Common myeloid progenitor, CD34-positive (primary cell): ENCODE results near the gene WASF2.
"Not testable (repeated sequence)": the region's sequence is repeated elsewhere in the genome, so short reads cannot be mapped to it uniquely, and the experiment has no call there.

Experiments used
- CTCF ChIA-PET: fragments of 350-600 bp; sonication (Branson Sonifier 250); formaldehyde crosslinking; loops from one replicate; lab custom pipeline; 2021; ENCODE audit warnings: antibody characterized with exemption; lab: Charles Lee
- POLR2A ChIA-PET: fragments of 350-600 bp; sonication (Branson Sonifier 250); formaldehyde crosslinking; loops from one replicate; lab custom pipeline; 2021; ENCODE audit warnings: antibody characterized with exemption; lab: Charles Lee
- DNase-seq, 3 donors: peaks; one replicate each; pipeline versions ENCODE4 v3.0.0 to v3.0.0-alpha.2; 2013
- H3K27ac ChIP-seq, 2 experiments: 1 replicate in 1 of 2; 2 replicates in 1 of 2; pipeline ENCODE4 v1.7.0; 2013; ENCODE audit warnings: inconsistent platforms in 2 of 2, low read length in 2 of 2, mild to moderate bottlenecking in 2 of 2, low read depth in 1 of 2, moderate library complexity in 1 of 2; ENCODE audit not compliant: severe bottlenecking in 2 of 2, insufficient read depth in 1 of 2, poor library complexity in 1 of 2
- H3K27me3 ChIP-seq, 5 experiments: replicated peaks in 2 of 5; 1 replicate in 3 of 5; 2 replicates in 2 of 5; pipeline versions ENCODE4 v1.6.1 to v1.7.0; 2013; ENCODE audit warnings: low read length in 4 of 5, mild to moderate bottlenecking in 2 of 5, moderate library complexity in 2 of 5, inconsistent platforms in 1 of 5; ENCODE audit not compliant: insufficient read depth in 5 of 5, control insufficient read depth in 4 of 5
- H3K36me3 ChIP-seq, 4 experiments: 1 replicate in 2 of 4; 2 replicates in 2 of 4; pipeline versions ENCODE4 v1.6.1 to v1.7.0; 2013; ENCODE audit warnings: low read length in 3 of 4, control low read depth in 1 of 4, mild to moderate bottlenecking in 1 of 4; ENCODE audit not compliant: control insufficient read depth in 4 of 4, insufficient read depth in 4 of 4
- H3K4me1 ChIP-seq, 4 experiments: 1 replicate in 3 of 4; 2 replicates in 1 of 4; pipeline versions ENCODE4 v1.6.1 to v1.7.1; 2013; ENCODE audit warnings: low read length in 3 of 4, mild to moderate bottlenecking in 3 of 4, control low read depth in 1 of 4, inconsistent platforms in 1 of 4, moderate library complexity in 1 of 4; ENCODE audit not compliant: control insufficient read depth in 4 of 4, insufficient read depth in 4 of 4; ENCODE audit errors: control extremely low read depth in 1 of 4
- H3K4me3 ChIP-seq, 7 experiments: 1 replicate in 4 of 7; 2 replicates in 3 of 7; pipeline versions ENCODE4 v1.5.1 to v1.7.0; 2013; ENCODE audit warnings: mild to moderate bottlenecking in 7 of 7, low read length in 6 of 7, moderate library complexity in 6 of 7, inconsistent platforms in 2 of 7, low read depth in 2 of 7, control low read depth in 1 of 7; ENCODE audit not compliant: insufficient read depth in 4 of 7, control insufficient read depth in 1 of 7; ENCODE audit errors: extremely low read depth in 1 of 7
- H3K9me3 ChIP-seq, 5 experiments: 1 replicate in 4 of 5; 2 replicates in 1 of 5; pipeline versions ENCODE4 v1.6.1 to v1.7.1; 2013; ENCODE audit warnings: low read length in 4 of 5, mild to moderate bottlenecking in 2 of 5, inconsistent platforms in 1 of 5, low read depth in 1 of 5, moderate library complexity in 1 of 5; ENCODE audit not compliant: control insufficient read depth in 4 of 5, insufficient read depth in 2 of 5; ENCODE audit errors: control extremely low read depth in 1 of 5
- WGBS: methylation state at CpG from one replicate; pipeline ENCODE4 v1.1.5; 2013; ENCODE audit not compliant: insufficient coverage; 5-methylcytosine and 5-hydroxymethylcytosine counted together

The WASF2 gene

DNA sequence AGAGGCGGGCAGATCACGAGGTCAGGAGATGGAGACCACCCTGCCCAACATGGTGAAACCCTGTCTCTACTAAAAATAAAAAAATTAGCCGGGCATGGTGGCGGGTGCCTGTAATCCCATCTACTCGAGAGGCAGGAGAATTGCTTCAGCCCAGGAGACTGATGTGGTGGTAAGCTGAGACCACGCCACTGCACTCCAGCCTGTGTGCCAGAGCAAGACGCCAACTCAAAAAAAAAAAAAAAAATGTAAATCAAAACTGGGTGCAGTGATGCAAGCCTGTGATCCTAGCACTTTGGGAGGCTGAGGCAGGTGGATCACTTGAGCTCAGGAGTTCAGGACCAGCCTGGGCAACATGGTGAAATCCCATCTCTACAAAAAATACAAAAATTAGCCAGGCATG lies 17.9 kb downstream of the WASF2 start:
- H3K4me3 ChIP-seq, H3K27me3 ChIP-seq, DNase-seq, H3K9me3 ChIP-seq, H3K27ac ChIP-seq, H3K36me3 ChIP-seq: not testable (repeated sequence)
- ChIA-PET CTCF (interaction anchor here (0.6 to 1.4 kb wide), 3 partner anchors 10 to 142 kb away, joined by 3 to 5 read pairs (median 3); no protein-coding TSS in a partner anchor), POLR2A (interaction anchor here (0.6 to 0.9 kb wide), 2 partner anchors 13 to 18 kb away, joined by 3 to 4 read pairs; partner anchors contain the start of gene WASF2)
- H3K4me1 ChIP-seq: peaks cover 3 to 31% (median 13%) of the 10 kb centered on the region in 4 experiments
- WGBS: 86% methylated on average over 4 of the region's 7 CpGs

DNA sequence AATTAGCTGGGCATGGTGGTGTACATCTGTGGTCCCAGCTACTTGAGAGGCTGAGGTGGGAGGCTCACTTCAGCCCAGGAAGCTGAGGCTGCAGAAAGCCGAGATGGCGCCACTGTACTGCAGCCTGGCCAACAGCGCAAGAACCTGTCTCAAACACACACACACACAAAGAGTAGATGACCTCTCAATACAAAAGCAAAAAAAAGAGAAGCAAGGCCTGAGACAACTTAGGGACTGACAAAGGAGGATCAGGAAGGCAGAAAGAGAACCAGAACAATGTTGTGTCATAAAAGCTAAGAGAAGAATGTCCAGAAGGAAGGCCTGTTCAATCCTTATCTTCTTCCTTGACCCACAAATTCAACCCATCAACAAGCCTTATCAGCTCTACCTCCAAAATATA lies 18.5 kb downstream of the WASF2 start:
- Histone ChIP-seq H3K27ac (no peak overlapping the region), H3K4me3 (no peak overlapping the region), H3K36me3 (peaks cover 2 to 12% (median 7%) of the 10 kb centered on the region in 4 experiments), H3K27me3 (no peaks in the 10 kb centered on the region), H3K4me1 (peaks cover 3 to 31% (median 13%) of the 10 kb centered on the region in 4 experiments), H3K9me3 (no peaks in the 10 kb centered on the region)
- ChIA-PET CTCF (interaction anchor here (0.6 to 1.4 kb wide), 3 partner anchors 10 to 88 kb away, joined by 3 to 5 read pairs (median 3); no protein-coding TSS in a partner anchor), POLR2A (interaction anchor here (0.6 to 0.9 kb wide), 2 partner anchors 14 to 19 kb away, joined by 3 to 4 read pairs; partner anchors contain the start of gene WASF2)
- WGBS: no CpG with 5 or more reads among the region's 3 CpGs
- DNase-seq: no peak

DNA sequence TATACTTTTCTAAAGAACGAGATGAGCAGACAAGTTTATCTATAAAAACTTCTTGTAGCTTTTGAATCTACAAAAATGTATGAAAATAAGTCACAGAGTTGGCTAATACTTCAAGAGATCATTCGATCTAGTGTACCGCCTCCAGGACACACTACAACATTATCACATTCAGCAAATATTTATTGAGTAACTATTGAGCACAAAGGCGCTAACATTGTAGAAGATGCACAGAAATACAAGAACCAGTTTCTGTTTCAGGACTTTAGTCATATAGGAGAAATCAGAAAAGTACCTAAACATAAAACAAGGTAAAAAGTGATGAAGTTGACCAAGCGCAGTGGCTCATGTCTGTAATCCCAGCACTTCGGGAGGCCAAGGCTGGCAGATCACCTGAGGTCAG lies 20.6 kb downstream of the WASF2 start:
- H3K27me3 ChIP-seq: no peaks in the 10 kb centered on the region
- POLR2A ChIA-PET: no interaction called here
- 100% methylated on average over 1 of the region's 6 CpGs for WGBS
- no peak for DNase-seq
- peaks cover 3 to 18% (median 9%) of the 10 kb centered on the region in 4 experiments for H3K4me1 ChIP-seq
- no peaks in the 10 kb centered on the region for H3K9me3 ChIP-seq
- CTCF ChIA-PET: interaction anchor here (1.1 to 2.3 kb wide), 3 partner anchors 13 to 137 kb away, joined by 3 to 6 read pairs (median 6); no protein-coding TSS in a partner anchor
- H3K27ac ChIP-seq: peak overlapping the region in 1 of 2 experiments; percentile 32
- peaks cover 2 to 17% (median 10%) of the 10 kb centered on the region in 4 experiments for H3K36me3 ChIP-seq
- H3K4me3 ChIP-seq: no peak overlapping the region

DNA sequence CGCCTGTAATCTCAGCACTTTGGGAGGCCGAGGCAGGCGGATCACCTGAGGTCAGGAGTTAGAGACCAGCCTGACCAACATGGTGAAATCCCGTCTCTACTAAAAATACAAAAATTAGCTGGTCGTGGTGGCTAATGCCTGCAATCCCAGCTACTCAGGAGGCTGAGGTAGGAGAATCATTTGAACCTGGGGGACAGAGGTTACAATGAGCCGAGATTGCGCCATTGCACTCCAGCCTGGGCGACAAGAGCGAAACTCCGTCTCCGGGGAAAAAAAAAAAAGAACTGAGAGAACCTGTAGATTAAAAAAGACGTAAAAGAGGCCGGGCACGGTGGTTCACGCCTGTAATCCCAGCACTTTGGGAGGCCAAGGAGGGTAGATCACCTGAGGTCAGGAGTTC lies 21.6 kb downstream of the WASF2 start:
- H3K9me3 ChIP-seq, POLR2A ChIA-PET: not testable (repeated sequence)
- WGBS: 97% methylated on average over 8 of the region's 15 CpGs

DNA sequence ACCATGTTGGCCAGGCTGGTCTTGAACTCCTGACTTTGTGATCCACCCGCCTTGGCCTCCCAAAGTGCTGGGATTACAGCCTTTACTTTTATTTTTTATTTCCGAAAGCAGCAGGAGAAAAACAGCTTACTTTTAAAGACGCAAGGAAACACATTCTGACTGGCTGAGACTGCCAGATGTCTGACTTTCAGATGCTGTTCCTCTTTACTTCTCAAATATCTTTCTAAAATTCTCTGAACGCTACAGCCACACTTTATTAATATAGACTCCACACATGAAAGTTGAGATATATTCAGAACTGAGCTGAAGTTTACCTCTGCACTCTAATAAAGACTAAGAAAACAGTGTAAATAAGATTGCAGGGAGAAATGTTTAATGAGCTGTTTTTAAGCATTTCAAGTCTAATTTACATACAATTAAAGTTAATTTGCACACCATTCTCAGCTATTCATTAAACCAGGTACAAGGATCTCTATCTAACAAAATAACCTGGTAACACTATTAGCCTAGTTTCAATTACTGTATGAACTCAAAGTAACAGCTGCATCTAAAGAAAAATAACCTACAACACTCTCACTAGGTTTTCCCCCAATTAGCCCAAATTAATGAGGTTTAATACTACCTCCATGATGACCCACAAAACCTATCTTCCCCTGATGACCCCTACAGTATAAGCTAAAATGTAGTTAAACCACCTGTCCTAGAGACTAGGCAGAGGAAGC lies 24.9 kb downstream of the WASF2 start:
- ChIA-PET POLR2A (interaction anchor here (0.6 kb wide), 1 partner anchor 375 kb away, joined by 5 read pairs; no protein-coding TSS in a partner anchor), CTCF (interaction anchor here (0.7 to 2.5 kb wide), 14 partner anchors 10 to 91 kb away, joined by 3 to 9 read pairs (median 4); partner anchors contain the start of gene WASF2)
- no peak overlapping the region for H3K4me3 ChIP-seq
- H3K9me3 ChIP-seq: no peaks in the 10 kb centered on the region
- peaks cover 2 to 17% (median 7%) of the 10 kb centered on the region in 4 experiments for H3K36me3 ChIP-seq
- peaks cover 0 to 15% (median 2%) of the 10 kb centered on the region in 4 experiments for H3K4me1 ChIP-seq
- 100% methylated on average over 2 of the region's 4 CpGs for WGBS
- DNase-seq: no peak
- no peak overlapping the region for H3K27ac ChIP-seq
- no peaks in the 10 kb centered on the region for H3K27me3 ChIP-seq

More for the DNA sequence above, 21.6 kb downstream of the WASF2 start:
- not testable (repeated sequence) for H3K4me3 ChIP-seq, DNase-seq, H3K4me1 ChIP-seq, H3K27ac ChIP-seq, H3K27me3 ChIP-seq
- CTCF ChIA-PET: interaction anchor here (1.1 to 2.3 kb wide), 3 partner anchors 12 to 138 kb away, joined by 3 to 6 read pairs (median 5); no protein-coding TSS in a partner anchor
- H3K36me3 ChIP-seq: peaks cover 2 to 17% (median 10%) of the 10 kb centered on the region in 4 experiments

DNA sequence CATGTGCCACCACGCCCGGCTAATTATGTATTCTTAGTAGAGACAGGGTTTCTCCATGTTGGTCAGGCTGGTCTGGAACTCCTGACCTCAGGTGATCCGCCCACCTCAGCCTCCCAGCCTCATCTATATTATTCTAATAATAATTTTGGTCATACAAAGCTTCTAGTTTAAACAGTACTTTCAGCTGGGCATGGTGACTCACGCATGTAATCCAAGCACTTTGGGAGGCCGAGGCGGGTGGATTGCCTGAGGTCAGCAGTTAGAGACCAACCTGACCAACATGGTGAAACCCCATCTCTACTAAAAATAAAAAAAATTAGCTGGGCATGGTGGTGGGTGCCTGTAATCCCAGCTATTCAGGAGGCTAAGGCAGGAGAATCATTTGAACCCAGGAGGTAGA lies 26.1 kb downstream of the WASF2 start:
- Histone ChIP-seq H3K36me3 (peaks cover 1 to 11% (median 6%) of the 10 kb centered on the region in 4 experiments), H3K4me1 (peaks cover 0 to 15% (median 2%) of the 10 kb centered on the region in 4 experiments)
- DNase-seq, H3K27ac ChIP-seq, POLR2A ChIA-PET, H3K4me3 ChIP-seq, H3K27me3 ChIP-seq, H3K9me3 ChIP-seq: not testable (repeated sequence)
- CTCF ChIA-PET: interaction anchor here (0.8 to 2.5 kb wide), 10 partner anchors 8 to 48 kb away, joined by 3 to 9 read pairs (median 4); partner anchors contain the start of gene WASF2
- WGBS: no CpG with 5 or more reads among the region's 6 CpGs
